Parathyroid adenoma (tissue), 2 donors: ENCODE results near the gene ANKRA2.

ENCODE experiments used
- H2AFZ ChIP-seq: fragments of 300-600 bp; sonication (generic); one replicate; pipeline ENCODE4 v1.7.0; 2017; ENCODE audit warnings: antibody characterized with exemption, mild to moderate bottlenecking
- H3K27ac ChIP-seq: fragments of 300-600 bp; sonication (generic); one replicate; pipeline ENCODE4 v1.7.0; 2017
- H3K27me3 ChIP-seq: fragments of 300-600 bp; sonication (generic); one replicate; pipeline ENCODE4 v1.7.0; 2017; ENCODE audit warnings: low read length; ENCODE audit not compliant: control insufficient read depth, insufficient read depth
- H3K36me3 ChIP-seq: fragments of 300-600 bp; sonication (generic); one replicate; pipeline ENCODE4 v1.7.0; 2017; ENCODE audit warnings: low read length; ENCODE audit not compliant: control insufficient read depth, insufficient read depth
- H3K4me1 ChIP-seq: fragments of 300-600 bp; sonication (generic); one replicate; pipeline ENCODE4 v1.7.0; 2017; ENCODE audit warnings: control low read depth
- H3K4me2 ChIP-seq: fragments of 300-600 bp; sonication (generic); one replicate; pipeline ENCODE4 v1.7.0; 2017; ENCODE audit warnings: low read length
- H3K4me3 ChIP-seq: fragments of 300-600 bp; sonication (generic); one replicate; pipeline ENCODE4 v1.7.0; 2017; ENCODE audit warnings: low read depth, low read length
- H3K79me2 ChIP-seq: fragments of 300-600 bp; sonication (generic); one replicate; pipeline ENCODE4 v1.7.0; 2017; ENCODE audit warnings: control low read depth
- H3K9ac ChIP-seq: fragments of 300-600 bp; sonication (generic); one replicate; pipeline ENCODE4 v1.7.0; 2017; ENCODE audit warnings: mild to moderate bottlenecking
- H3K9me3 ChIP-seq: fragments of 300-600 bp; sonication (generic); one replicate; pipeline ENCODE4 v1.7.0; 2017; ENCODE audit warnings: low read length; ENCODE audit not compliant: control insufficient read depth
- TF ChIP-seq, protein P1 (sequence below): fragments of 300-600 bp; sonication (generic); IDR thresholded peaks from one replicate; pipeline ENCODE4 v1.7.0; 2017; ENCODE audit warnings: antibody characterized with exemption, mild to moderate bottlenecking
- donor health status: primary hyperparathyroidism.

The ANKRA2 gene

DNA sequence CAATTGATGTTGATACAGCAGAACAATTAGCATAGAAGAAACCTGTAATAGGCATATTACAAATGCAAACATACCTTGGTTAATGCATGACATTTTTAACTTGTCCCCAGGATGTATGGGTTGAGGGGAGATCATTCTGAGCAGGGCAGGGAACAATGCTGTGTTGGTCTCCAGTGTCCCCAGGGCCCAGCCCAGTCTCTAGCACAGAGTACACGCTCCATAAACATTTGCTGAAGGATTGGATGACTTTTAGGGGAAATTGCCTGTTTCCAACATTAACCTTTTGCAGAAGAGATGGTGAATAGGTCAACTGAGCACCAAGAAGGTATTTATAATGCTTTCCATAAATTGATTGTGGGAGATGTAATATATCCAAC lies 20.0 kb downstream of the ANKRA2 start:
- Histone ChIP-seq H2AFZ (no peak overlapping the region), H3K9me3 (no peaks in the 10 kb centered on the region), H3K27me3 (no peaks in the 10 kb centered on the region), H3K36me3 (no peaks in the 10 kb centered on the region), H3K27ac (no peak overlapping the region), H3K4me3 (no peak overlapping the region), H3K79me2 (no peaks in the 10 kb centered on the region), H3K9ac (no peak overlapping the region), H3K4me1 (no peaks in the 10 kb centered on the region), H3K4me2 (no peak overlapping the region)
- TF ChIP-seq, protein P1, sequence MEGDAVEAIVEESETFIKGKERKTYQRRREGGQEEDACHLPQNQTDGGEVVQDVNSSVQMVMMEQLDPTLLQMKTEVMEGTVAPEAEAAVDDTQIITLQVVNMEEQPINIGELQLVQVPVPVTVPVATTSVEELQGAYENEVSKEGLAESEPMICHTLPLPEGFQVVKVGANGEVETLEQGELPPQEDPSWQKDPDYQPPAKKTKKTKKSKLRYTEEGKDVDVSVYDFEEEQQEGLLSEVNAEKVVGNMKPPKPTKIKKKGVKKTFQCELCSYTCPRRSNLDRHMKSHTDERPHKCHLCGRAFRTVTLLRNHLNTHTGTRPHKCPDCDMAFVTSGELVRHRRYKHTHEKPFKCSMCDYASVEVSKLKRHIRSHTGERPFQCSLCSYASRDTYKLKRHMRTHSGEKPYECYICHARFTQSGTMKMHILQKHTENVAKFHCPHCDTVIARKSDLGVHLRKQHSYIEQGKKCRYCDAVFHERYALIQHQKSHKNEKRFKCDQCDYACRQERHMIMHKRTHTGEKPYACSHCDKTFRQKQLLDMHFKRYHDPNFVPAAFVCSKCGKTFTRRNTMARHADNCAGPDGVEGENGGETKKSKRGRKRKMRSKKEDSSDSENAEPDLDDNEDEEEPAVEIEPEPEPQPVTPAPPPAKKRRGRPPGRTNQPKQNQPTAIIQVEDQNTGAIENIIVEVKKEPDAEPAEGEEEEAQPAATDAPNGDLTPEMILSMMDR = no peak

DNA sequence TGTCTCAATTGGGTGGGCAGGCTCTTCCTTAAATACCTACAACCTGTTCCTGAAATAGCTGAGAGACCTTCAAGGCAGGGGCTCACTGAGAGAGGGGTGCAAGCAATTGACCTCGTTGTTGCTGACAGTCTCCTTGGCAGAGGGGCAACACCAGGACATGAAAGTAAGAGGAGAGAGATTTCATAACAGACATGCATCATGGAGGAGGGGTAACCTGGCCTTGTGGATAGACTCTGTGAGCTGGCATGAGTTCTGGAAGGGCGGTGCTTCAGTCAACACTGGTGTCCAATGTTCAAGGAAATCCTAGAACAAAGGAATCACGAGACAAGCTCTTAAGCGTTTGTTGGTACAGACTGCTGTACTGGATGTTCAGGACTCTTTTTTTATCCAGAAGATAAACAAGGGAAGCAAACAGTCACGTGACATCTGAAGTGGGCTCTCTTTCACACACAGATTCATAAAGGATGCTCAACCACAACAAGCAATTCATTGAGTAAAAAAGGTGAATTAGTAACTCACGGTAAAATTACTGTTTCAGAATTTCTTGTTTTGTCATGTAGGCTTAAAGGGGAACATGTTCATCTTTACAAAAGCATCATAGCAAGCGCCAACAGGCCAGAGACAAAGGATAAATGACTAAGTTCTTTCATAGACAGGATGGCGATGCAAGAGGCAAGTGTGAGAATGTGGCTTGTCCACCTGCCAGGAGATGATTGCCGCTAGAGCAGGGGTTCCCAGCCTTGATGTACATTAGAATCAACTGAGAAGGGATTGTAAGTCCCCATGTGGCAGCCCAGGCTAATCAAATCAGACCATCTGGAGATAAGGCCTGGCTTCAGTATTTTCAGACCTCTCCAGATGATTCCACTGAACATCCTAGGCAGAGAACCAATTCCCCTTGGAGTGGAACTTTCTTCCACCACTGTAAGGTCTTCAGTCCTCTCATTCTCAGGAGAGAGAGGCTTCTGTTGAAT lies 20.7 kb downstream of the ANKRA2 start:
- H3K27ac ChIP-seq = no peak overlapping the region
- H3K79me2 ChIP-seq = no peaks in the 10 kb centered on the region
- no peak overlapping the region for H3K9ac ChIP-seq
- H2AFZ ChIP-seq = no peak overlapping the region
- no peaks in the 10 kb centered on the region for H3K36me3 ChIP-seq
- no peaks in the 10 kb centered on the region for H3K9me3 ChIP-seq
- H3K4me2 ChIP-seq = no peak overlapping the region
- TF ChIP-seq, protein P1 = no peak
- no peaks in the 10 kb centered on the region for H3K4me1 ChIP-seq
- no peak overlapping the region for H3K4me3 ChIP-seq
- H3K27me3 ChIP-seq = no peaks in the 10 kb centered on the region

DNA sequence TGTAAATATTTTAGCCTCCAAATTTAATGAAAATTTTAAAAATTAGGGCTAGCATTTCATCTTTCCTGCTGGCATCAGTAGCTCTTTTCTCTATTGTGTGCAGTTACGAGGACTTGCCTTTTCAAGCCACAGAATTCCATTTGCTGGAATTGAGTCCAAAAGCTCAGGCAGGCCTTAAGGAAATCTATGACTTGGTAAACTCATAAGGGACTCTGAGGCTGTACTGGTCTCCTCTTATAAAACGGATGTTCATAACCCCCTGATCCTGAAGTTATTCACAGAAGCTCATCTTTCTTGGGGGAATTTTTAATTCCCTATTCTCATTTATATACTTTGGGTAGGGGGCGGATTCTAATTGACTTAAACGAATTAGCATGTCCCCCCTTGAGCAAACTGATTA lies 23.4 kb downstream of the ANKRA2 start:
- no peak overlapping the region for H3K9ac ChIP-seq
- H3K27ac ChIP-seq = no peak overlapping the region
- H3K36me3 ChIP-seq = no peaks in the 10 kb centered on the region
- no peaks in the 10 kb centered on the region for H3K79me2 ChIP-seq
- TF ChIP-seq, protein P1 = no peak
- H3K4me1 ChIP-seq = no peaks in the 10 kb centered on the region
- H2AFZ ChIP-seq = no peak overlapping the region
- H3K27me3 ChIP-seq = no peaks in the 10 kb centered on the region
- H3K4me3 ChIP-seq = no peak overlapping the region
- H3K9me3 ChIP-seq = no peaks in the 10 kb centered on the region
- no peak overlapping the region for H3K4me2 ChIP-seq

DNA sequence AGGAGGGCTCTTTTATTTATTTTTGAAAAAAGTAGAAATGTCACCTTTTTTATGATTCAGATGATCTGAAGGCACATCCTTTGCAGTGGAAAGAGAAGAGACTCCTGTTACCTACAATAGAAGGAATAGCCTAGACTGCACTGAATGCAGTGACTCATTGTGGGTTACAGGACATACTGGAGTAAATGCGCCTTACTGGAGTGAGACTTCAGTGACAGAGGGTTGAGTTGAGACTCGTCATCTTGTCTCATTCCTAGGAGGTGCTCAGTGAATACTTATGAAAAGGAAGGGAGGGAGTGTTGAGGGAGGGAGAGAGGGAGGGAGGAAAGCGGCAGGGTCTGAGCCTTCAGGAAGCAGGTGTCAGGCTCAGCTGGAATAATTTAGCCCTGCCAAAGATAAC lies 25.2 kb downstream of the ANKRA2 start:
- H3K4me2 ChIP-seq = no peak overlapping the region
- H3K9ac ChIP-seq = no peak overlapping the region
- no peak overlapping the region for H3K27ac ChIP-seq
- TF ChIP-seq, protein P1 = no peak
- no peaks in the 10 kb centered on the region for H3K4me1 ChIP-seq
- H3K9me3 ChIP-seq = no peaks in the 10 kb centered on the region
- no peak overlapping the region for H3K4me3 ChIP-seq
- no peaks in the 10 kb centered on the region for H3K27me3 ChIP-seq
- H2AFZ ChIP-seq = no peak overlapping the region
- no peaks in the 10 kb centered on the region for H3K79me2 ChIP-seq
- H3K36me3 ChIP-seq = no peaks in the 10 kb centered on the region

DNA sequence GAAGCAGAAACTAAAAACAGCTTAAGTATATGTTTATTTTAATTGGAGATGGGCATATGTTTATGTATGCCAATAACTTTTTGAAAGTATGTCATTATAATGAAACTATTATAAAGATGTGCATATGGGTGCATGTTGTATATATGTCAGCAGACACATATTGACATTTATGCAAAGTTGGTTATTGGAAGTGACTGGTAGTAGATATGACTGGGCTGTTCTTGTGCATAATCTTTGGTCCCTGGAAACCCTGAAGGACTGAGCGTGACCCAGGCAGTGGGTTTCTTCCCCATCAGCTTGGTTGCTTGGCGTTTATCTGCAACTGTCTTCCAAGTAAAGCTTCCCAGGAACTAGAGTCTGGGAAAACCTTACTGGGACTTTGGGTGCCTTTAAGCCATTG lies 25.7 kb downstream of the ANKRA2 start:
- Histone ChIP-seq H3K4me1 (no peaks in the 10 kb centered on the region), H2AFZ (no peak overlapping the region), H3K27me3 (no peaks in the 10 kb centered on the region), H3K4me2 (no peak overlapping the region), H3K9ac (no peak overlapping the region), H3K9me3 (no peaks in the 10 kb centered on the region), H3K36me3 (no peaks in the 10 kb centered on the region), H3K79me2 (no peaks in the 10 kb centered on the region), H3K4me3 (no peak overlapping the region), H3K27ac (no peak overlapping the region)
- TF ChIP-seq, protein P1 = no peak
